ENCODE data around the gene GPC2. TPM values are rescaled to one million over a fixed set of nuclear protein-coding genes. Genes with fewer than 3 reads are reported as not detected.

Gene GPC2
- total and polyA plus RNA-seq, 2 experiments from 2014 or later, result 32.1 to 47.9 TPM

GRCh38 chr7:100213672-100214071 lies 36.5 kb upstream of the GPC2 start:
- no peak for DNase-seq (ENCODE audit: low read depth in 1 of 2, low spot score in 1 of 2)
- Histone ChIP-seq H3K27me3 (no peaks in the 10 kb centered on the region), H3K4me3 (no peak overlapping the region), H3K4me1 (ENCODE audit: low read depth) (peaks cover 4% of the 10 kb centered on the region), H3K36me3 (no peaks in the 10 kb centered on the region), H3K9me3 (ENCODE audit: low read depth) (no peaks in the 10 kb centered on the region), H3K27ac (no peak overlapping the region)
- TF ChIP-seq CTCF (IDR thresholded peaks at IDR 0.05; ENCODE audit: low read depth, low read length), result no peak

- Histone ChIP-seq H3K27ac (no peak overlapping the region), H3K9me3 (ENCODE audit: low read depth) (no peaks in the 10 kb centered on the region), H3K4me1 (ENCODE audit: low read depth) (peaks cover 4% of the 10 kb centered on the region), H3K36me3 (no peaks in the 10 kb centered on the region), H3K4me3 (no peak overlapping the region), H3K27me3 (no peaks in the 10 kb centered on the region)
- no peak for TF ChIP-seq CTCF (IDR thresholded peaks at IDR 0.05; ENCODE audit: low read depth, low read length)
- no peak for DNase-seq (ENCODE audit: low read depth in 1 of 2, low spot score in 1 of 2)
Observed at GRCh38 chr7:100212631-100213286, 35.6 kb upstream of the GPC2 start.

- Histone ChIP-seq H3K36me3 (no peaks in the 10 kb centered on the region), H3K27ac (no peak overlapping the region), H3K27me3 (no peaks in the 10 kb centered on the region), H3K9me3 (ENCODE audit: low read depth) (no peaks in the 10 kb centered on the region), H3K4me3 (no peak overlapping the region), H3K4me1 (ENCODE audit: low read depth) (peaks cover 4% of the 10 kb centered on the region)
- TF ChIP-seq CTCF (IDR thresholded peaks at IDR 0.05; ENCODE audit: low read depth, low read length), result no peak
- no peak for DNase-seq (ENCODE audit: low read depth in 1 of 2, low spot score in 1 of 2)
Observed at GRCh38 chr7:100211342-100211780, 34.2 kb upstream of the GPC2 start.

- H3K9me3 ChIP-seq (ENCODE audit: low read depth), result no peaks in the 10 kb centered on the region
- no peak for TF ChIP-seq CTCF (IDR thresholded peaks at IDR 0.05; ENCODE audit: low read depth, low read length)
- DNase-seq (ENCODE audit: low read depth in 1 of 2, low spot score in 1 of 2), result no peak
- no peak overlapping the region for H3K27ac ChIP-seq
- no peaks in the 10 kb centered on the region for H3K36me3 ChIP-seq
- H3K27me3 ChIP-seq, result no peaks in the 10 kb centered on the region
- H3K4me1 ChIP-seq (ENCODE audit: low read depth), result peaks cover 4% of the 10 kb centered on the region
- H3K4me3 ChIP-seq, result no peak overlapping the region
Observed at GRCh38 chr7:100210805-100211204, 33.6 kb upstream of the GPC2 start.

- no peaks in the 10 kb centered on the region for H3K36me3 ChIP-seq
- no peak overlapping the region for H3K27ac ChIP-seq
- H3K4me3 ChIP-seq, result no peak overlapping the region
- no peaks in the 10 kb centered on the region for H3K4me1 ChIP-seq (ENCODE audit: low read depth)
- no peak for DNase-seq (ENCODE audit: low read depth in 1 of 2, low spot score in 1 of 2)
- no peak for TF ChIP-seq CTCF (IDR thresholded peaks at IDR 0.05; ENCODE audit: low read depth, low read length)
- H3K9me3 ChIP-seq (ENCODE audit: low read depth), result no peaks in the 10 kb centered on the region
- H3K27me3 ChIP-seq, result no peaks in the 10 kb centered on the region
Observed at GRCh38 chr7:100209493-100209892, 32.3 kb upstream of the GPC2 start.
